ENCODE results near the gene RAX.

Gene RAX

GRCh38 chr18:59238385-59238784 is 34.9 kb downstream of the RAX start:
- no peak for DNase-seq

GRCh38 chr18:59233017-59233410 is 40.2 kb downstream of the RAX start:
- DNase-seq = no peak

- DNase-seq = no peak
These were observed 40.8 kb downstream of the RAX start for GRCh38 chr18:59232309-59233016.

- no peak for DNase-seq
These were observed 41.4 kb downstream of the RAX start for GRCh38 chr18:59231877-59232276.

GRCh38 chr18:59231114-59231513 is 42.1 kb downstream of the RAX start:
- DNase-seq = no peak

GRCh38 chr18:59229701-59230443 is 43.4 kb downstream of the RAX start:
- no peak for DNase-seq

GRCh38 chr18:59229191-59229590 is 44.1 kb downstream of the RAX start:
- no peak for DNase-seq

- no peak for DNase-seq
These were observed 44.9 kb downstream of the RAX start for GRCh38 chr18:59228351-59228750.

- no peak for DNase-seq
These were observed 50.9 kb downstream of the RAX start for GRCh38 chr18:59222341-59222740.

GRCh38 chr18:59220784-59221765 is 52.2 kb downstream of the RAX start:
- no peak for DNase-seq

- no peak for DNase-seq
These were observed 53.0 kb downstream of the RAX start for GRCh38 chr18:59220164-59220783.

- DNase-seq = no peak
These were observed 53.5 kb downstream of the RAX start, which contains the start of gene GRP for GRCh38 chr18:59219672-59220163. TSS of gene GRP (plus strand) at chr18:59220158. CDS start at chr18:59220266, 108 bp downstream.

- no peak for DNase-seq
These were observed 55.2 kb downstream of the RAX start for GRCh38 chr18:59218018-59218417.
